ENCODE data around the gene KTN1. TPM values are rescaled to one million over a fixed set of nuclear protein-coding genes. Genes with fewer than 3 reads are reported as not detected.

KTN1 gene
- polyA plus RNA-seq, 2 donors = 45.8 to 63.1 TPM

GRCh38 chr14:55625481-55625880, 45.5 kb downstream of the KTN1 start:
- no peaks in the 10 kb centered on the region for H3K27me3 ChIP-seq (ENCODE audit: control insufficient read depth in 1 of 2, insufficient read depth in 2 of 2, low read length in 2 of 2)
- no peak overlapping the region for H3K27ac ChIP-seq (ENCODE audit: low read depth in 2 of 2, low read length in 1 of 2)
- H3K4me3 ChIP-seq (ENCODE audit: low read depth in 1 of 2, low read length in 2 of 2) = no peak overlapping the region
- WGBS, 2 donors = 78 to 81% methylated on average over 2 of the region's 2 CpGs
- H3K9me3 ChIP-seq (ENCODE audit: control insufficient read depth in 2 of 2, insufficient read depth in 1 of 2, low read depth in 1 of 2, low read length in 1 of 2) = no peaks in the 10 kb centered on the region
- H3K4me1 ChIP-seq (ENCODE audit: control insufficient read depth in 2 of 2, insufficient read depth in 2 of 2, low read length in 1 of 2) = no peaks in the 10 kb centered on the region
- peaks cover 2% of the 10 kb centered on the region in 2 donors for H3K36me3 ChIP-seq (ENCODE audit: control insufficient read depth in 2 of 2, insufficient read depth in 2 of 2, low read length in 1 of 2)

- Histone ChIP-seq H3K27ac (ENCODE audit: low read depth in 2 of 2, low read length in 1 of 2) (no peak overlapping the region), H3K4me1 (ENCODE audit: control insufficient read depth in 2 of 2, insufficient read depth in 2 of 2, low read length in 1 of 2) (no peaks in the 10 kb centered on the region), H3K9me3 (ENCODE audit: control insufficient read depth in 2 of 2, insufficient read depth in 1 of 2, low read depth in 1 of 2, low read length in 1 of 2) (no peaks in the 10 kb centered on the region), H3K4me3 (ENCODE audit: low read depth in 1 of 2, low read length in 2 of 2) (no peak overlapping the region), H3K27me3 (ENCODE audit: control insufficient read depth in 1 of 2, insufficient read depth in 2 of 2, low read length in 2 of 2) (no peaks in the 10 kb centered on the region), H3K36me3 (ENCODE audit: control insufficient read depth in 2 of 2, insufficient read depth in 2 of 2, low read length in 1 of 2) (peaks cover 0 to 2% of the 10 kb centered on the region in 2 donors)
- WGBS, 2 donors = 78% methylated on average over 4 of the region's 4 CpGs
Measured at GRCh38 chr14:55626131-55626530, 46.1 kb downstream of the KTN1 start.

- Histone ChIP-seq H3K27me3 (ENCODE audit: control insufficient read depth in 1 of 2, insufficient read depth in 2 of 2, low read length in 2 of 2) (no peaks in the 10 kb centered on the region), H3K9me3 (ENCODE audit: control insufficient read depth in 2 of 2, insufficient read depth in 1 of 2, low read depth in 1 of 2, low read length in 1 of 2) (no peaks in the 10 kb centered on the region), H3K4me3 (ENCODE audit: low read depth in 1 of 2, low read length in 2 of 2) (no peak overlapping the region), H3K4me1 (ENCODE audit: control insufficient read depth in 2 of 2, insufficient read depth in 2 of 2, low read length in 1 of 2) (no peaks in the 10 kb centered on the region), H3K36me3 (ENCODE audit: control insufficient read depth in 2 of 2, insufficient read depth in 2 of 2, low read length in 1 of 2) (peaks cover 0 to 2% of the 10 kb centered on the region in 2 donors), H3K27ac (ENCODE audit: low read depth in 2 of 2, low read length in 1 of 2) (no peak overlapping the region)
Measured at GRCh38 chr14:55628426-55628825, 48.4 kb downstream of the KTN1 start.

GRCh38 chr14:55638665-55639064, 58.7 kb downstream of the KTN1 start:
- Histone ChIP-seq H3K27ac (ENCODE audit: low read depth in 2 of 2, low read length in 1 of 2) (no peak overlapping the region), H3K9me3 (ENCODE audit: control insufficient read depth in 2 of 2, insufficient read depth in 1 of 2, low read depth in 1 of 2, low read length in 1 of 2) (no peaks in the 10 kb centered on the region), H3K4me3 (ENCODE audit: low read depth in 1 of 2, low read length in 2 of 2) (no peak overlapping the region), H3K4me1 (ENCODE audit: control insufficient read depth in 2 of 2, insufficient read depth in 2 of 2, low read length in 1 of 2) (no peaks in the 10 kb centered on the region), H3K36me3 (ENCODE audit: control insufficient read depth in 2 of 2, insufficient read depth in 2 of 2, low read length in 1 of 2) (peaks cover 0 to 6% of the 10 kb centered on the region in 2 donors), H3K27me3 (ENCODE audit: control insufficient read depth in 1 of 2, insufficient read depth in 2 of 2, low read length in 2 of 2) (no peaks in the 10 kb centered on the region)
- 53 to 77% methylated on average over 1 of the region's 1 CpG for WGBS, 2 donors

- H3K4me3 ChIP-seq (ENCODE audit: low read depth in 1 of 2, low read length in 2 of 2) = no peak overlapping the region
Measured at GRCh38 chr14:55641290-55641689, 61.3 kb downstream of the KTN1 start.

GRCh38 chr14:55641954-55642353, 61.9 kb downstream of the KTN1 start:
- Histone ChIP-seq H3K27me3 (ENCODE audit: control insufficient read depth in 1 of 2, insufficient read depth in 2 of 2, low read length in 2 of 2) (no peaks in the 10 kb centered on the region), H3K36me3 (ENCODE audit: control insufficient read depth in 2 of 2, insufficient read depth in 2 of 2, low read length in 1 of 2) (no peaks in the 10 kb centered on the region), H3K4me3 (ENCODE audit: low read depth in 1 of 2, low read length in 2 of 2) (no peak overlapping the region), H3K4me1 (ENCODE audit: control insufficient read depth in 2 of 2, insufficient read depth in 2 of 2, low read length in 1 of 2) (no peaks in the 10 kb centered on the region), H3K9me3 (ENCODE audit: control insufficient read depth in 2 of 2, insufficient read depth in 1 of 2, low read depth in 1 of 2, low read length in 1 of 2) (no peaks in the 10 kb centered on the region), H3K27ac (ENCODE audit: low read depth in 2 of 2, low read length in 1 of 2) (no peak overlapping the region)

More at GRCh38 chr14:55641290-55641689, 61.3 kb downstream of the KTN1 start:
- Histone ChIP-seq H3K27me3 (ENCODE audit: control insufficient read depth in 1 of 2, insufficient read depth in 2 of 2, low read length in 2 of 2) (no peaks in the 10 kb centered on the region), H3K9me3 (ENCODE audit: control insufficient read depth in 2 of 2, insufficient read depth in 1 of 2, low read depth in 1 of 2, low read length in 1 of 2) (no peaks in the 10 kb centered on the region), H3K4me1 (ENCODE audit: control insufficient read depth in 2 of 2, insufficient read depth in 2 of 2, low read length in 1 of 2) (no peaks in the 10 kb centered on the region), H3K27ac (ENCODE audit: low read depth in 2 of 2, low read length in 1 of 2) (no peak overlapping the region), H3K36me3 (ENCODE audit: control insufficient read depth in 2 of 2, insufficient read depth in 2 of 2, low read length in 1 of 2) (no peaks in the 10 kb centered on the region)

GRCh38 chr14:55645145-55645544, 65.1 kb downstream of the KTN1 start:
- 74 to 83% methylated on average over 1 of the region's 1 CpG for WGBS, 2 donors
- Histone ChIP-seq H3K36me3 (ENCODE audit: control insufficient read depth in 2 of 2, insufficient read depth in 2 of 2, low read length in 1 of 2) (peaks cover 0 to 2% of the 10 kb centered on the region in 2 donors), H3K27me3 (ENCODE audit: control insufficient read depth in 1 of 2, insufficient read depth in 2 of 2, low read length in 2 of 2) (no peaks in the 10 kb centered on the region), H3K4me1 (ENCODE audit: control insufficient read depth in 2 of 2, insufficient read depth in 2 of 2, low read length in 1 of 2) (no peaks in the 10 kb centered on the region), H3K4me3 (ENCODE audit: low read depth in 1 of 2, low read length in 2 of 2) (no peak overlapping the region), H3K27ac (ENCODE audit: low read depth in 2 of 2, low read length in 1 of 2) (no peak overlapping the region), H3K9me3 (ENCODE audit: control insufficient read depth in 2 of 2, insufficient read depth in 1 of 2, low read depth in 1 of 2, low read length in 1 of 2) (no peaks in the 10 kb centered on the region)

- H3K27me3 ChIP-seq (ENCODE audit: control insufficient read depth in 1 of 2, insufficient read depth in 2 of 2, low read length in 2 of 2) = no peaks in the 10 kb centered on the region
- H3K9me3 ChIP-seq (ENCODE audit: control insufficient read depth in 2 of 2, insufficient read depth in 1 of 2, low read depth in 1 of 2, low read length in 1 of 2) = no peaks in the 10 kb centered on the region
- H3K4me3 ChIP-seq (ENCODE audit: low read depth in 1 of 2, low read length in 2 of 2) = no peak overlapping the region
- H3K27ac ChIP-seq (ENCODE audit: low read depth in 2 of 2, low read length in 1 of 2) = no peak overlapping the region
- no peaks in the 10 kb centered on the region for H3K4me1 ChIP-seq (ENCODE audit: control insufficient read depth in 2 of 2, insufficient read depth in 2 of 2, low read length in 1 of 2)
- WGBS, 2 donors = 97 to 98% methylated on average over 2 of the region's 2 CpGs
- H3K36me3 ChIP-seq (ENCODE audit: control insufficient read depth in 2 of 2, insufficient read depth in 2 of 2, low read length in 1 of 2) = peaks cover 0 to 2% of the 10 kb centered on the region in 2 donors
Measured at GRCh38 chr14:55645845-55646832, 66.1 kb downstream of the KTN1 start.

GRCh38 chr14:55650992-55651391, 71.0 kb downstream of the KTN1 start:
- Histone ChIP-seq H3K36me3 (ENCODE audit: control insufficient read depth in 2 of 2, insufficient read depth in 2 of 2, low read length in 1 of 2) (peaks cover 0 to 7% of the 10 kb centered on the region in 2 donors), H3K4me1 (ENCODE audit: control insufficient read depth in 2 of 2, insufficient read depth in 2 of 2, low read length in 1 of 2) (no peaks in the 10 kb centered on the region), H3K9me3 (ENCODE audit: control insufficient read depth in 2 of 2, insufficient read depth in 1 of 2, low read depth in 1 of 2, low read length in 1 of 2) (no peaks in the 10 kb centered on the region), H3K4me3 (ENCODE audit: low read depth in 1 of 2, low read length in 2 of 2) (no peak overlapping the region), H3K27ac (ENCODE audit: low read depth in 2 of 2, low read length in 1 of 2) (no peak overlapping the region), H3K27me3 (ENCODE audit: control insufficient read depth in 1 of 2, insufficient read depth in 2 of 2, low read length in 2 of 2) (no peaks in the 10 kb centered on the region)
- 75 to 76% methylated on average over 1 of the region's 1 CpG for WGBS, 2 donors

- no peaks in the 10 kb centered on the region for H3K4me1 ChIP-seq (ENCODE audit: control insufficient read depth in 2 of 2, insufficient read depth in 2 of 2, low read length in 1 of 2)
- peaks cover 0 to 5% of the 10 kb centered on the region in 2 donors for H3K36me3 ChIP-seq (ENCODE audit: control insufficient read depth in 2 of 2, insufficient read depth in 2 of 2, low read length in 1 of 2)
- no peaks in the 10 kb centered on the region for H3K9me3 ChIP-seq (ENCODE audit: control insufficient read depth in 2 of 2, insufficient read depth in 1 of 2, low read depth in 1 of 2, low read length in 1 of 2)
- WGBS, 2 donors = 49 to 63% methylated on average over 2 of the region's 2 CpGs
- no peaks in the 10 kb centered on the region for H3K27me3 ChIP-seq (ENCODE audit: control insufficient read depth in 1 of 2, insufficient read depth in 2 of 2, low read length in 2 of 2)
- H3K4me3 ChIP-seq (ENCODE audit: low read depth in 1 of 2, low read length in 2 of 2) = no peak overlapping the region
- H3K27ac ChIP-seq (ENCODE audit: low read depth in 2 of 2, low read length in 1 of 2) = no peak overlapping the region
Measured at GRCh38 chr14:55654243-55654642, 74.2 kb downstream of the KTN1 start.

Data from esophagus (tissue), 2 donors.